ENCODE measurements around the gene PGD. TPM values are rescaled to one million over a fixed set of nuclear protein-coding genes. Genes with fewer than 3 reads are reported as not detected.

Gene PGD
- total RNA-seq, 2 donors from 2014 or later, result 115 to 124 TPM

GRCh38 chr1:10446790-10447422 lies 48.0 kb downstream of the PGD start:
- Histone ChIP-seq H3K4me3 (no peak overlapping the region), H3K27me3 (no peaks in the 10 kb centered on the region), H3K9ac (ENCODE audit: low read depth in 2 of 2, low read length in 2 of 2) (no peak overlapping the region), H3K4me1 (no peaks in the 10 kb centered on the region), H3K36me3 (no peaks in the 10 kb centered on the region), H3K9me3 (no peaks in the 10 kb centered on the region), H3K27ac (no peak overlapping the region)
- no peak for TF ChIP-seq CTCF (IDR thresholded peaks at IDR 0.05)
- DNase-seq, result no peak
- intact Hi-C loops (cut with DNase I), result no loop called here

GRCh38 chr1:10449751-10450150 lies 50.9 kb downstream of the PGD start, which contains the start of gene CORT:
Gene CORT, plus strand, starts transcription at chr1:10450031. Its CDS starts 193 bp downstream, at chr1:10450224.
- Histone ChIP-seq H3K9me3 (no peaks in the 10 kb centered on the region), H3K27me3 (no peaks in the 10 kb centered on the region), H3K36me3 (no peaks in the 10 kb centered on the region), H3K27ac (no peak within 1 kb of the TSS), H3K4me3 (no peak within 1 kb of the TSS), H3K9ac (ENCODE audit: low read depth in 2 of 2, low read length in 2 of 2) (no peak within 1 kb of the TSS), H3K4me1 (no peaks in the 10 kb centered on the region)
- no peak for TF ChIP-seq CTCF (IDR thresholded peaks at IDR 0.05)
- no peak for DNase-seq
- intact Hi-C loops (cut with DNase I), result no loop called here

GRCh38 chr1:10450156-10450814 lies 51.4 kb downstream of the PGD start:
- Histone ChIP-seq H3K9ac (ENCODE audit: low read depth in 2 of 2, low read length in 2 of 2) (no peak overlapping the region), H3K4me1 (no peaks in the 10 kb centered on the region), H3K36me3 (no peaks in the 10 kb centered on the region), H3K9me3 (no peaks in the 10 kb centered on the region), H3K27ac (no peak overlapping the region), H3K27me3 (no peaks in the 10 kb centered on the region), H3K4me3 (no peak overlapping the region)
- no peak for TF ChIP-seq CTCF (IDR thresholded peaks at IDR 0.05)
- intact Hi-C loops (cut with DNase I), result no loop called here
- no peak for DNase-seq

GRCh38 chr1:10450836-10451235 lies 52.0 kb downstream of the PGD start:
- intact Hi-C loops (cut with DNase I), result no loop called here
- Histone ChIP-seq H3K27me3 (no peaks in the 10 kb centered on the region), H3K4me3 (no peak overlapping the region), H3K27ac (no peak overlapping the region), H3K9ac (ENCODE audit: low read depth in 2 of 2, low read length in 2 of 2) (no peak overlapping the region), H3K4me1 (no peaks in the 10 kb centered on the region), H3K36me3 (no peaks in the 10 kb centered on the region), H3K9me3 (no peaks in the 10 kb centered on the region)
- TF ChIP-seq CTCF (IDR thresholded peaks at IDR 0.05), result no peak
- no peak for DNase-seq

GRCh38 chr1:10451287-10451686 lies 52.4 kb downstream of the PGD start:
- no peak for TF ChIP-seq CTCF (IDR thresholded peaks at IDR 0.05)
- Histone ChIP-seq H3K4me3 (no peak overlapping the region), H3K27me3 (no peaks in the 10 kb centered on the region), H3K27ac (no peak overlapping the region), H3K9me3 (no peaks in the 10 kb centered on the region), H3K4me1 (no peaks in the 10 kb centered on the region), H3K36me3 (no peaks in the 10 kb centered on the region), H3K9ac (ENCODE audit: low read depth in 2 of 2, low read length in 2 of 2) (no peak overlapping the region)
- no peak for DNase-seq
- intact Hi-C loops (cut with DNase I), result no loop called here
